GM21619 (cell line): ENCODE measurements around the gene ANKRD53.

ENCODE experiments used
- ATAC-seq: cut with Tn5 transposase; IDR thresholded peaks from one replicate; pipeline ENCODE4 v1.9.1; 2021; ENCODE audit not compliant: unreplicated experiment

The ANKRD53 gene

GRCh38 chr2:70964596-70965386, 13.6 kb upstream of the ANKRD53 start:
- peak; percentile 83 for ATAC-seq

- ATAC-seq, result no peak
Measured at GRCh38 chr2:70965506-70965905, 12.9 kb upstream of the ANKRD53 start.

- ATAC-seq, result no peak
Measured at GRCh38 chr2:70966681-70967080, 11.7 kb upstream of the ANKRD53 start.

- no peak for ATAC-seq
Measured at GRCh38 chr2:70967189-70967588, 11.2 kb upstream of the ANKRD53 start.

GRCh38 chr2:70974592-70974991, 3.8 kb upstream of the ANKRD53 start:
- ATAC-seq, result no peak

GRCh38 chr2:70975237-70975636, 3.2 kb upstream of the ANKRD53 start:
- ATAC-seq, result no peak

GRCh38 chr2:70977605-70978205, 725 bp upstream of the ANKRD53 start:
- no peak for ATAC-seq

GRCh38 chr2:70979180-70979488, 704 bp downstream of the ANKRD53 start:
- no peak for ATAC-seq

- ATAC-seq, result no peak
Measured at GRCh38 chr2:70979626-70980025, 1.2 kb downstream of the ANKRD53 start.

GRCh38 chr2:70981421-70981820, 3.0 kb downstream of the ANKRD53 start:
- no peak for ATAC-seq

- no peak for ATAC-seq
Measured at GRCh38 chr2:70981866-70982810, 3.7 kb downstream of the ANKRD53 start.

- ATAC-seq, result no peak
Measured at GRCh38 chr2:70982971-70983370, 4.5 kb downstream of the ANKRD53 start.

GRCh38 chr2:70983506-70984227, 5.2 kb downstream of the ANKRD53 start:
- ATAC-seq, result no peak

GRCh38 chr2:70984228-70984575, 5.8 kb downstream of the ANKRD53 start:
- ATAC-seq, result no peak

- peak; percentile 95 for ATAC-seq
Measured at GRCh38 chr2:70984576-70985282, 6.3 kb downstream of the ANKRD53 start.

- no peak for ATAC-seq
Measured at GRCh38 chr2:70985283-70985688, 6.9 kb downstream of the ANKRD53 start.

GRCh38 chr2:70985956-70986355, 7.5 kb downstream of the ANKRD53 start:
- ATAC-seq, result no peak

GRCh38 chr2:70986499-70987189, 8.2 kb downstream of the ANKRD53 start:
- ATAC-seq, result no peak

- no peak for ATAC-seq
Measured at GRCh38 chr2:70987386-70987785, 9.0 kb downstream of the ANKRD53 start.

- ATAC-seq, result no peak
Measured at GRCh38 chr2:70988151-70988550, 9.7 kb downstream of the ANKRD53 start.
